Upper lobe of left lung (tissue), 6 donors: ENCODE measurements around the gene AACS. TPM values are rescaled to one million over a fixed set of nuclear protein-coding genes. Genes with fewer than 3 reads are reported as not detected.
"Not testable (repeated sequence)": the region's sequence is repeated elsewhere in the genome, so short reads cannot be mapped to it uniquely, and the experiment has no call there.

ENCODE experiments used
- ATAC-seq, 2 donors: fragments of 200-7000 bp; cut with Tn5 transposase; one replicate each; pipeline ENCODE4 v1.9.1; 2022; ENCODE audit warnings: mild to moderate bottlenecking in 2 of 2, moderate library complexity in 2 of 2; ENCODE audit not compliant: low FRiP score in 2 of 2
- DNase-seq, 2 donors: peaks; one replicate each; pipeline ENCODE4 v3.0.0-alpha.2; 2019 to 2020
- H3K27ac ChIP-seq, 4 donors: fragments of 200-600 bp; sonication (generic); one replicate each; pipeline ENCODE4 v1.5.1; 2016 to 2019
- H3K27me3 ChIP-seq, 4 donors: fragments of 200-600 bp; sonication (generic); one replicate each; pipeline ENCODE4 v1.5.1; 2017 to 2019
- H3K36me3 ChIP-seq, 4 donors: fragments of 200-600 bp; sonication (generic); one replicate each; pipeline ENCODE4 v1.5.1; 2016 to 2019
- H3K4me1 ChIP-seq, 4 donors: fragments of 200-600 bp; sonication (generic); one replicate each; pipeline ENCODE4 v1.5.1; 2018 to 2019
- H3K4me3 ChIP-seq, 4 donors: fragments of 200-600 bp; sonication (generic); one replicate each; pipeline ENCODE4 v1.5.1; 2017 to 2019; ENCODE audit warnings: mild to moderate bottlenecking in 2 of 4, moderate library complexity in 1 of 4
- H3K9me3 ChIP-seq, 4 donors: fragments of 200-600 bp; sonication (generic); one replicate each; pipeline ENCODE4 v1.5.1; 2018 to 2019
- EP300 ChIP-seq, 4 donors: sonication (generic); formaldehyde crosslinking; IDR thresholded peaks; one replicate each; pipeline ENCODE4 v1.5.1; 2017; ENCODE audit warnings: antibody characterized with exemption in 4 of 4, control low read depth in 2 of 4
- POLR2A ChIP-seq, 4 donors: fragments of 450-650 bp; IDR thresholded peaks; one replicate each; pipeline ENCODE4 v1.5.1; 2016 to 2017; ENCODE audit warnings: antibody characterized with exemption in 4 of 4, mild to moderate bottlenecking in 2 of 4
- POLR2AphosphoS5 ChIP-seq, 2 donors: sonication (generic); formaldehyde crosslinking; IDR thresholded peaks; one replicate each; pipeline ENCODE4 v1.5.1; 2017; ENCODE audit warnings: antibody characterized with exemption in 2 of 2
- WGBS, 2 donors: methylation state at CpG; one replicate each; pipeline ENCODE4 v1.1.5; 2017 to 2018; 5-methylcytosine and 5-hydroxymethylcytosine counted together
- total RNA-seq, 6 donors: library from RNA; depleted of rRNA in 4 of 6; stranded (reverse); fragments of >200 nt in 4 of 6; gene quantifications; one replicate each; pipeline versions ENCODE4 v1.1.0 to v1.2.1, GENCODE V29; 2016 to 2021
- TF ChIP-seq, protein P1 (sequence below), 6 experiments: fragments of 450-650 bp in 4 of 6; fragments of 200-600 bp in 2 of 6; sonication (generic) in 2 of 6; IDR thresholded peaks; one replicate each; pipeline ENCODE4 v1.5.1; 2016 to 2019; ENCODE audit warnings: antibody characterized with exemption in 6 of 6
- donor health status: DM: no; HTN: no; CAD: no; lungs with moderate emphysema.
- donor health status: DM: no; HTN: yes; CAD: no; lungs with severe emphysema.

The AACS gene
- total RNA-seq, 6 donors from 2014 or later: 14.7 to 28.6 (median 25.5) TPM

DNA sequence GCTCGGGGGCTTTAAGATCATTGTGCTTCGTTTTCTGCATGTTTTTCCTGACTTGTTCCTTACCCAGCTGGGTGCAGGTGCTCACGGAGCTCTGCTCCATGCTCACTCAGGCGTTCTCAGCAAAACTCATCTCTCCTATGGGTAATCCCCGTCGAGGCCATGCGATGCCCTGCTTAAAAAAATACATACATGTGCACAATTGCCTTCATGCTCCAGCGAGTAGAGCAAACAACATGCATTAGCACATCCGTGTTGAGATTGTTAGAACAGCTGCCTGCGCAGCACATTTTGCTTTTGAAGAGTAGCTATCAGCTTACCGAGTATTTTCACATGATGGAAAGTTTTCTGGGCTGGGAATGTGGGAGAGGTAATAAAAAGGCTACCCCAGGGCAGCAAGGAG, 16.2 kb downstream of the AACS start:
- WGBS, 2 donors: 93 to 94% methylated on average over 11 of the region's 11 CpGs
- Histone ChIP-seq H3K9me3 (no peaks in the 10 kb centered on the region), H3K27me3 (no peaks in the 10 kb centered on the region), H3K4me3 (no peak overlapping the region), H3K27ac (no peak overlapping the region), H3K4me1 (no peaks in the 10 kb centered on the region), H3K36me3 (peaks cover 2 to 50% (median 28%) of the 10 kb centered on the region in 4 donors)
- TF ChIP-seq POLR2A (IDR thresholded peaks at IDR 0.05) (no peak), EP300 (IDR thresholded peaks at IDR 0.05) (no peak), POLR2AphosphoS5 (IDR thresholded peaks at IDR 0.05) (no peak)
- TF ChIP-seq, protein P1, sequence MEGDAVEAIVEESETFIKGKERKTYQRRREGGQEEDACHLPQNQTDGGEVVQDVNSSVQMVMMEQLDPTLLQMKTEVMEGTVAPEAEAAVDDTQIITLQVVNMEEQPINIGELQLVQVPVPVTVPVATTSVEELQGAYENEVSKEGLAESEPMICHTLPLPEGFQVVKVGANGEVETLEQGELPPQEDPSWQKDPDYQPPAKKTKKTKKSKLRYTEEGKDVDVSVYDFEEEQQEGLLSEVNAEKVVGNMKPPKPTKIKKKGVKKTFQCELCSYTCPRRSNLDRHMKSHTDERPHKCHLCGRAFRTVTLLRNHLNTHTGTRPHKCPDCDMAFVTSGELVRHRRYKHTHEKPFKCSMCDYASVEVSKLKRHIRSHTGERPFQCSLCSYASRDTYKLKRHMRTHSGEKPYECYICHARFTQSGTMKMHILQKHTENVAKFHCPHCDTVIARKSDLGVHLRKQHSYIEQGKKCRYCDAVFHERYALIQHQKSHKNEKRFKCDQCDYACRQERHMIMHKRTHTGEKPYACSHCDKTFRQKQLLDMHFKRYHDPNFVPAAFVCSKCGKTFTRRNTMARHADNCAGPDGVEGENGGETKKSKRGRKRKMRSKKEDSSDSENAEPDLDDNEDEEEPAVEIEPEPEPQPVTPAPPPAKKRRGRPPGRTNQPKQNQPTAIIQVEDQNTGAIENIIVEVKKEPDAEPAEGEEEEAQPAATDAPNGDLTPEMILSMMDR (IDR thresholded peaks at IDR 0.05): no peak
- ATAC-seq (no peak), DNase-seq (no peak)

DNA sequence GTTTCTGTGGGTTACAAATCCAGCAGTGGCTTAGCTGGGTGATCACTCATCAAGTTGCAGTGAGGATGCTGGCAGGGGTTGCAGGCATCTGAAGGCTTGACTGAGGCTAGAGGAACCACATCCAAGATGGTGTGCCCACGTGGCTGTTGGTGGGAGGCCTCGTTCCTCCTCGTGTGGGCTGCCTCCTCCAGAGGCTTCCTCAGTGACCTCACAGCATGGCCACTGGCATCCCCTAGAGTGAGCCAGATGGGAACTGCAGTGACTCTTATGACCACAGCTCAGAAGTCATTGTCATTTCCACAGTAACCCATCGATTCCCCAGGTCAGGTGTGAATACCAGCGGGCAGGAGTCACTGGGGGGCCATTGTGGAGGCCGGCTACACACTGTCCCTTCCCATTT, 17.8 kb downstream of the AACS start:
- Histone ChIP-seq H3K36me3 (peaks cover 0 to 53% (median 29%) of the 10 kb centered on the region in 4 donors), H3K9me3 (no peaks in the 10 kb centered on the region), H3K27ac (no peak overlapping the region), H3K27me3 (no peaks in the 10 kb centered on the region), H3K4me1 (no peaks in the 10 kb centered on the region), H3K4me3 (no peak overlapping the region)
- ATAC-seq (no peak), DNase-seq (no peak)
- WGBS, 2 donors: 87 to 92% methylated on average over 3 to 6 of the region's 6 CpGs
- TF ChIP-seq EP300 (IDR thresholded peaks at IDR 0.05): no peak
- TF ChIP-seq, protein P1 (IDR thresholded peaks at IDR 0.05): no peak
- TF ChIP-seq POLR2A (IDR thresholded peaks at IDR 0.05): no peak
- no peak for TF ChIP-seq POLR2AphosphoS5 (IDR thresholded peaks at IDR 0.05)

DNA sequence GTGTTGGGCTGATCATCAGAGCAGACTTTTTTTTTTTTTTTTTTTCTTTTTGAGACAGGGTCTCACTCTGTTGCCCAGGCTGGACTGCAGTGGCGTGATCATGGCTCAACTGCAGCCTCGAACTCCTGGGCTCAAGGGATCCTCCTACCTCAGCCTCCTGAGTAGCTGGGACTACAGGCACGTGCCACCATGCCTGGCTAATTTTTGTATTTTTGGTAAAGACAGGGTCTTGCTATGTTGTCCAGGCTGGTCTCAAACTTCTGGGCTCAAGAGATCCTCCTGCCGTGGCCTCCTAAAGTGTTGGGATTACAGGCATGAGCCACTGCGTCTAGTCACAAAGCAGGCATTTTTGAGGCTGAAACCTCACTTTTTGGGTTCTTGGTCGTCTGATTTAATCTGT, 23.0 kb downstream of the AACS start:
- not testable (repeated sequence) for H3K9me3 ChIP-seq, ATAC-seq, H3K4me3 ChIP-seq, H3K27me3 ChIP-seq, H3K27ac ChIP-seq, DNase-seq
- 78 to 85% methylated on average over 6 of the region's 6 CpGs for WGBS, 2 donors
- Histone ChIP-seq H3K4me1 (peaks cover 0 to 11% (median 8%) of the 10 kb centered on the region in 4 donors), H3K36me3 (peaks cover 0 to 59% (median 32%) of the 10 kb centered on the region in 4 donors)

DNA sequence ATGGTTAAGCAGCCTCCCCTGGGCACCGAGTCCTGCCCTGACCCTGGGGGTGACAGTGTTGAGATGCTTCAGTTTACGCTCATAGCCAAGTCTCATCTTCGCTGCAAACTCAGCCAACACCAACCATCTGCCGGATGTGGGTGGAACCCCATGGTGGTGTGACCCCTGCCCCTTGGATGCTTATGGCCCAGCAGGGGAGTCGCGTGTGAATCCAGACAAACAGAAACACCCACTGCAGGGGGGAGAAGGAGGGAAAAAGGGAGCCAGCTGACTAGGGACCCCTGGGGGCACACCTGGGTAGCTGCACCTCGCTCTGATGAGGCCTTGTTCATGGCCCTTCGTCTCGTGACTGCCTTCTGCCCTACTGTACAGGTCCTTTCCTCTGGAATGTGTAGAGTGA, 23.8 kb downstream of the AACS start:
- no peaks in the 10 kb centered on the region for H3K9me3 ChIP-seq
- H3K4me1 ChIP-seq: peaks cover 0 to 15% (median 13%) of the 10 kb centered on the region in 4 donors
- DNase-seq: no peak
- no peak overlapping the region for H3K4me3 ChIP-seq
- no peak for ATAC-seq
- no peaks in the 10 kb centered on the region for H3K27me3 ChIP-seq
- no peak overlapping the region for H3K27ac ChIP-seq
- WGBS, 2 donors: 96 to 97% methylated on average over 8 to 9 of the region's 9 CpGs
- TF ChIP-seq POLR2AphosphoS5 (IDR thresholded peaks at IDR 0.05) (no peak), POLR2A (IDR thresholded peaks at IDR 0.05) (no peak), EP300 (IDR thresholded peaks at IDR 0.05) (no peak)
- TF ChIP-seq, protein P1 (IDR thresholded peaks at IDR 0.05): no peak
- H3K36me3 ChIP-seq: peaks cover 0 to 64% (median 31%) of the 10 kb centered on the region in 4 donors

DNA sequence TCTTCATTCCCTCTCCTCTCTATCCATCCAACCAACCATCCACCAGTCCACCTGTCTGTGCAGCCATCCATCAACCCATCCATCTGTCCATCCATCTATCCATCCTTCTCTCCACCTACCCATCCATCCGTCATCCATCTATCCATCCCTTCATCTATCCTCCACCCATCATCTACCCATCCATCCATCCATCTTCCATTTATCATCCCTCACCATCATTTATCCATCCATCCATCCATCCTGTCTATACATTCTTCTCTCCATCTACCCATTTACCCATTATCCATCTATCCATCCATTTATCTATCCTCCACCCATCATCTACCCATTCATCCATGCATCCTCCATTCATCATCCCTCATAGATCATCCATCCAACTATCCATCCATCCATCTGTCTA, 24.4 kb downstream of the AACS start:
- ATAC-seq: no peak
- no peaks in the 10 kb centered on the region for H3K9me3 ChIP-seq
- DNase-seq: no peak
- H3K27ac ChIP-seq: no peak overlapping the region
- H3K4me1 ChIP-seq: peaks cover 0 to 15% (median 13%) of the 10 kb centered on the region in 4 donors
- H3K4me3 ChIP-seq: no peak overlapping the region
- WGBS, 2 donors: 95 to 100% methylated on average over 1 of the region's 1 CpG
- H3K36me3 ChIP-seq: peaks cover 0 to 58% (median 30%) of the 10 kb centered on the region in 4 donors
- H3K27me3 ChIP-seq: no peaks in the 10 kb centered on the region
- TF ChIP-seq POLR2A (IDR thresholded peaks at IDR 0.05) (no peak), EP300 (IDR thresholded peaks at IDR 0.05) (no peak), POLR2AphosphoS5 (IDR thresholded peaks at IDR 0.05) (no peak)
- TF ChIP-seq, protein P1 (IDR thresholded peaks at IDR 0.05): no peak
